Adrenal gland (tissue), 12 donors: Measurements from ENCODE around the gene PRKN. TPM values are rescaled to one million over a fixed set of nuclear protein-coding genes. Genes with fewer than 3 reads are reported as not detected.

ENCODE experiments used
- DNase-seq, 7 donors: peaks; one replicate each; pipeline ENCODE4 v3.0.0-alpha.2; 2019 to 2020
- H3K27ac ChIP-seq, 5 donors: fragments of 200-600 bp; sonication (generic) in 4 of 5; 1 replicate in 3 of 5; 2 replicates in 2 of 5; pipeline versions ENCODE4 v1.5.1 to v1.8.0; 2016 to 2020; ENCODE audit warnings: mild to moderate bottlenecking in 1 of 5
- H3K27me3 ChIP-seq: fragments of 200-600 bp; 2 replicates; pipeline ENCODE4 v1.8.0; 2021
- H3K36me3 ChIP-seq, 2 donors: fragments of 200-600 bp; replicated peaks in 1 of 2; 1 replicate in 1 of 2; 2 replicates in 1 of 2; pipeline versions ENCODE4 v1.5.1 to v1.8.0; 2018 to 2022
- H3K4me1 ChIP-seq, 2 donors: fragments of 200-600 bp; replicated peaks in 1 of 2; 1 replicate in 1 of 2; 2 replicates in 1 of 2; pipeline versions ENCODE4 v1.5.1 to v1.8.0; 2018 to 2021
- H3K4me3 ChIP-seq, 4 donors: fragments of 200-600 bp; sonication (generic) in 3 of 4; one replicate each; pipeline ENCODE4 v1.5.1; 2016 to 2018
- H3K9me3 ChIP-seq, 3 donors: fragments of 200-600 bp; sonication (generic) in 1 of 3; replicated peaks in 1 of 3; 1 replicate in 2 of 3; 2 replicates in 1 of 3; pipeline versions ENCODE4 v1.5.1 to v1.8.0; 2016 to 2021
- CTCF ChIP-seq, 6 experiments: fragments of 450-650 bp in 4 of 6; fragments of 200-600 bp in 2 of 6; sonication (generic) in 1 of 6; IDR thresholded peaks; 1 replicate in 5 of 6; 2 replicates in 1 of 6; pipeline versions ENCODE4 v1.5.1 to v1.8.0; 2016 to 2021; ENCODE audit warnings: antibody characterized with exemption in 6 of 6, mild to moderate bottlenecking in 2 of 6, moderate library complexity in 1 of 6
- POLR2A ChIP-seq, 2 donors: fragments of 450-650 bp; IDR thresholded peaks; one replicate each; pipeline ENCODE4 v1.6.1; 2017; ENCODE audit warnings: antibody characterized with exemption in 2 of 2, mild to moderate bottlenecking in 2 of 2, moderate library complexity in 1 of 2
- WGBS, 4 donors: extraction: QIAGEN DNeasy Blood & Tissue Kit in 2 of 4; methylation state at CpG; one replicate each; pipeline versions ENCODE4 v1.1.5 to v1.1.7; 2013 to 2017; 5-methylcytosine and 5-hydroxymethylcytosine counted together
- intact Hi-C, 2 donors: fragments of 100-400 bp; cut with DNase I; formaldehyde crosslinking; loops; one replicate each; pipeline versions ENCODE4 v1.14.1 to v1.15.0; 2022 to 2023
- polyA plus RNA-seq, 3 donors: library from polyadenylated mRNA; stranded (reverse); fragments of 200-250 nt in 2 of 3; fragments of 350-450 nt in 1 of 3; fragmentation: Illumina TruSeq in 1 of 3; extraction: RNeasy Lipid Tissue Mini Kit (QIAGEN cat#74804) in 1 of 3; gene quantifications; one replicate each; pipeline ENCODE4 v1.2.3, GENCODE V29; 2013 to 2014
- total RNA-seq, 9 donors: library from RNA; depleted of rRNA in 4 of 9; stranded (reverse); fragments of >200 nt in 4 of 9; fragments of 120-200 nt in 1 of 9; fragmentation: NEBNext Ultra II Directional in 1 of 9; extraction: Animal tissue kit (Norgen Biotek cat#: 25700) in 1 of 9; gene quantifications; one replicate each; pipeline versions ENCODE4 v1.1.0 to v1.2.4, GENCODE V29; 2013 to 2023
- donor health status: healthy with polysubstance abuse.
- donor health status: Bipolar disorder and iron deficiency.
- donor health status: DM: yes; HTN: yes; CAD: no.
- donor health status: DM: no; HTN: no; CAD: no.
- donor health status: DM: no; HTN: no; CAD: no.
- donor health status: DM: yes; HTN: yes; CAD: no.

PRKN gene
- total and polyA plus RNA-seq, 12 donors: 1.9 to 159 (median 13.3) TPM

GRCh38 chr6:162082520-162082919 is 645.0 kb downstream of the PRKN start:
- intact Hi-C loops: no loop called here
- no peak overlapping the region for H3K4me3 ChIP-seq
- no peaks in the 10 kb centered on the region for H3K36me3 ChIP-seq
- H3K9me3 ChIP-seq: peaks cover 0 to 3% (median 0%) of the 10 kb centered on the region in 3 donors
- H3K27ac ChIP-seq: no peak overlapping the region
- TF ChIP-seq CTCF (IDR thresholded peaks at IDR 0.05) (no peak), POLR2A (IDR thresholded peaks at IDR 0.05) (no peak)
- WGBS, 4 donors: 88 to 96% (median 91%) methylated on average over 1 of the region's 1 CpG
- no peaks in the 10 kb centered on the region for H3K4me1 ChIP-seq
- DNase-seq: no peak
- no peaks in the 10 kb centered on the region for H3K27me3 ChIP-seq

- H3K27me3 ChIP-seq: no peaks in the 10 kb centered on the region
- H3K9me3 ChIP-seq: peaks cover 0 to 3% (median 0%) of the 10 kb centered on the region in 3 donors
- WGBS, 4 donors: 49 to 73% (median 64%) methylated on average over 4 of the region's 4 CpGs
- H3K27ac ChIP-seq: no peak overlapping the region
- no peak overlapping the region for H3K4me3 ChIP-seq
- no peaks in the 10 kb centered on the region for H3K36me3 ChIP-seq
- H3K4me1 ChIP-seq: no peaks in the 10 kb centered on the region
- DNase-seq: no peak
- TF ChIP-seq POLR2A (IDR thresholded peaks at IDR 0.05) (no peak), CTCF (IDR thresholded peaks at IDR 0.05) (no peak)
- intact Hi-C loops: no loop called here
Observed at GRCh38 chr6:162078667-162079066, 648.9 kb downstream of the PRKN start.

- Histone ChIP-seq H3K36me3 (no peaks in the 10 kb centered on the region), H3K4me3 (no peak overlapping the region), H3K9me3 (no peaks in the 10 kb centered on the region), H3K27ac (no peak overlapping the region), H3K4me1 (no peaks in the 10 kb centered on the region), H3K27me3 (no peaks in the 10 kb centered on the region)
- TF ChIP-seq POLR2A (IDR thresholded peaks at IDR 0.05) (no peak), CTCF (IDR thresholded peaks at IDR 0.05) (no peak)
- DNase-seq: no peak
- 62 to 64% (median 63%) methylated on average over 3 of the region's 3 CpGs for WGBS, 4 donors
- intact Hi-C loops: no loop called here
Observed at GRCh38 chr6:162078126-162078525, 649.4 kb downstream of the PRKN start.

- Histone ChIP-seq H3K4me3 (no peak overlapping the region), H3K36me3 (no peaks in the 10 kb centered on the region), H3K27ac (no peak overlapping the region), H3K27me3 (no peaks in the 10 kb centered on the region), H3K4me1 (no peaks in the 10 kb centered on the region), H3K9me3 (no peaks in the 10 kb centered on the region)
- WGBS, 4 donors: 79 to 89% (median 84%) methylated on average over 4 of the region's 4 CpGs
- no peak for DNase-seq
- TF ChIP-seq POLR2A (IDR thresholded peaks at IDR 0.05): no peak
- TF ChIP-seq CTCF (IDR thresholded peaks at IDR 0.05): no peak
- intact Hi-C loops: no loop called here
Observed at GRCh38 chr6:162076816-162077215, 650.8 kb downstream of the PRKN start.
